Activated T-cell treated with anti-CD3 and anti-CD28 coated beads, Interleukin-2, amount 50 U/mL, for 24 hours (primary cell): ENCODE measurements around the gene PPP1R10.
A peak's percentile ranks its signal among the peaks of the same experiment; 100 is the strongest.
"Not testable (repeated sequence)": the region's sequence is repeated elsewhere in the genome, so short reads cannot be mapped to it uniquely, and the experiment has no call there.

Experiments used
- DNase-seq: peaks from one replicate; pipeline ENCODE4 v3.0.0-alpha.2; 2020
- H3K27ac Mint-ChIP-seq: 2 replicates; pipeline ENCODE4 v1.8.0; 2020; ENCODE audit warnings: mild to moderate bottlenecking, mixed read lengths
- H3K27me3 Mint-ChIP-seq: 2 replicates; pipeline ENCODE4 v1.8.0; 2020; ENCODE audit warnings: mixed read lengths
- H3K36me3 Mint-ChIP-seq: 2 replicates; pipeline ENCODE4 v1.8.0; 2020; ENCODE audit warnings: low read depth, mixed read lengths
- H3K4me1 Mint-ChIP-seq: 2 replicates; pipeline ENCODE4 v1.8.0; 2020; ENCODE audit warnings: low read depth, mixed read lengths
- H3K4me3 Mint-ChIP-seq: 2 replicates; pipeline ENCODE4 v1.8.0; 2020; ENCODE audit warnings: mild to moderate bottlenecking, moderate library complexity, mixed read lengths
- H3K9me3 Mint-ChIP-seq: 2 replicates; pipeline ENCODE4 v1.8.0; 2020; ENCODE audit warnings: mixed read lengths

PPP1R10 gene

GRCh38 chr6:30613251-30614043 is 3.6 kb downstream of the PPP1R10 start:
- Mint-ChIP-seq H3K4me3 (peak overlapping the region; percentile 93), H3K36me3 (peaks cover 96% of the 10 kb centered on the region), H3K4me1 (peaks cover 64% of the 10 kb centered on the region)

DNA sequence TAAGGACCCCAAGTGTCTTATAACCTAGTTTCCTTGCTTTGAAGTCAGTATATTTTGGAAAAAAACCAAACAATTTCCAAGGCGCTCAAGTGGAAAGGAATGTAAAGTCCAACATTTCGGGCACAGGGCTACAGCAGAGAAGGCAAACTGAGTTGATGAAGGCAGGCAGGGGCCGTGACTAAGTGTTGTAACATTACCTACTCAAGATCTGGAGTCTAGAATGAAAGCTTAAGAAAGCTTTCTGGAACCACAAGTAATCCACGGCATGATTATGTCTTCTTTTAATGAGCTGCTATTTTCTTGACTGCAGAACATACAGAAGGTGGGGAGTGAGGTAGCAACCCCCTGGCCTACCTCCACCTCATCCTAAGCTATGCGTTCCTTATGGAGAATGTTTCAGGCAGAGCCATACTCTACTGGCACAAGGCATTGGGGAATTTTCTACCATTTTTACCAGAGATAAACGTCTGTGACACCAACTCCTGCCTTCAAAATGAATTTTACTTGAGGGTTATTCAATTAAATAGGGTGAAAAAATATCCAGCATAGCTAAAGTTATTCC is 4.3 kb downstream of the PPP1R10 start:
- H3K36me3 Mint-ChIP-seq: peaks cover 97% of the 10 kb centered on the region
- no peak for DNase-seq
- H3K4me3 Mint-ChIP-seq: peak overlapping the region; percentile 93
- no peaks in the 10 kb centered on the region for H3K27me3 Mint-ChIP-seq
- peak overlapping the region; percentile 99 for H3K27ac Mint-ChIP-seq
- H3K9me3 Mint-ChIP-seq: no peaks in the 10 kb centered on the region
- H3K4me1 Mint-ChIP-seq: peaks cover 65% of the 10 kb centered on the region

More at GRCh38 chr6:30613251-30614043, 3.6 kb downstream of the PPP1R10 start:
- Mint-ChIP-seq H3K9me3 (no peaks in the 10 kb centered on the region), H3K27me3 (no peaks in the 10 kb centered on the region), H3K27ac (peak overlapping the region; percentile 99)
- no peak for DNase-seq

GRCh38 chr6:30612213-30612612 is 4.8 kb downstream of the PPP1R10 start:
- peaks cover 70% of the 10 kb centered on the region for H3K4me1 Mint-ChIP-seq
- peak overlapping the region; percentile 80 for H3K27ac Mint-ChIP-seq
- H3K4me3 Mint-ChIP-seq: no peak overlapping the region
- no peak for DNase-seq
- peaks cover 99% of the 10 kb centered on the region for H3K36me3 Mint-ChIP-seq
- H3K9me3 Mint-ChIP-seq: no peaks in the 10 kb centered on the region
- no peaks in the 10 kb centered on the region for H3K27me3 Mint-ChIP-seq

DNA sequence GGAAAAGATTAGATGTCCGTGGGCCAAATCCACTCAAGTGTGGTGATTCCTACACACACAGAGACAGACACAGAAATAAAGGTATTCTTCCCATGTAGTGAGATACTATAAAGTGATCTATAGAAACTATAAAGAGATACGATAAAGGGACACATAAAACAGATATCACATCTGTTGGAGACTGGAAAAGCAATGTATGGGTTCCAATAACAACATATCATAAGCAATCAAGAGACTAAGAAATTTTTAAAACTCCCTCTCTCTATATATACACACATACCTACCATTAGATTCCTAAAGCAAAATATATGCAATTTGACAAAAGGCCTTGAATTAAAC is 5.2 kb downstream of the PPP1R10 start:
- Mint-ChIP-seq H3K27me3 (no peaks in the 10 kb centered on the region), H3K4me3 (no peak overlapping the region), H3K4me1 (peaks cover 70% of the 10 kb centered on the region), H3K36me3 (peaks cover 98% of the 10 kb centered on the region), H3K9me3 (no peaks in the 10 kb centered on the region), H3K27ac (peak overlapping the region; percentile 80)
- DNase-seq: no peak

DNA sequence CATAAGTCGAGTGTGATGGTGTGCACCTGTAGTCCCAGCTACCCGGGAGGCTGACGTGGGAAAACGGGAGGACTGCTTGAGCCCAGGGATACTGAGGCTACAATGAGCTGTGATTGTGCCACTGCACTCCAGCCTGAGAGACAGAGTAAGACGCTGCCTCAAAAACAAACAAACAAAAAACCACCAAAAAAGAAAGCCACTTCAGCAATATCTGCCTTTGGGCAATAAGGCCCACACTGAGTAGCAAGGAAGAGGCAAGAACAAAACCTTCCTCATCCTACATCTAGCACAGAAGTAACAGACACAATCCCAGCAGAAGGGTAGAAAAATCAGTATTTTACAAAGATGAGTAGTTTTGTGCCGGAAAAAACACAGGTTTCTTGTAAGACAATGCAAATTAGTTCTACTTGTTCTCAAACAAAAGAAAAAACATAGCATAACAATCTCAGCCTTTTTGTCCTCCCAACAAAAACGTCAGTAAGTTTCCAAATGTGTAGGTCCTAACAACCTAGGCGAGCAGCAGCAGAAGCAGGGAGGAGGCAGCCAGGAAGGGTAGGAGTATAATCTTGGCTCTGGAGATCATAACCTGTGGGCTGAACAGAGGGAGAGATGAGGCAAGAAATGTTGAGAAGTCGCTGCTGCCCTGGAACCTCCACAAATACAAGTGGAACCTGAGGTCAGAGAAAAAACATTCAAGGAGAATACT is 5.7 kb downstream of the PPP1R10 start:
- peak overlapping the region; percentile 80 for H3K27ac Mint-ChIP-seq
- peaks cover 98% of the 10 kb centered on the region for H3K36me3 Mint-ChIP-seq
- peaks cover 73% of the 10 kb centered on the region for H3K4me1 Mint-ChIP-seq
- no peaks in the 10 kb centered on the region for H3K27me3 Mint-ChIP-seq
- no peaks in the 10 kb centered on the region for H3K9me3 Mint-ChIP-seq
- DNase-seq: no peak
- no peak overlapping the region for H3K4me3 Mint-ChIP-seq

- Mint-ChIP-seq H3K36me3 (peaks cover 98% of the 10 kb centered on the region), H3K9me3 (no peaks in the 10 kb centered on the region), H3K4me1 (peaks cover 77% of the 10 kb centered on the region), H3K4me3 (no peak overlapping the region), H3K27ac (peak overlapping the region; percentile 80), H3K27me3 (no peaks in the 10 kb centered on the region)
- DNase-seq: no peak
These were observed 7.0 kb downstream of the PPP1R10 start for GRCh38 chr6:30610065-30610464.

GRCh38 chr6:30603961-30604360 is 13.1 kb downstream of the PPP1R10 start:
- peaks cover 33% of the 10 kb centered on the region for H3K4me1 Mint-ChIP-seq
- H3K27me3 Mint-ChIP-seq: no peaks in the 10 kb centered on the region
- H3K4me3 Mint-ChIP-seq: no peak overlapping the region
- H3K36me3 Mint-ChIP-seq: peaks cover 99% of the 10 kb centered on the region
- H3K9me3 Mint-ChIP-seq: no peaks in the 10 kb centered on the region
- DNase-seq: no peak
- peak overlapping the region; percentile 50 for H3K27ac Mint-ChIP-seq

GRCh38 chr6:30601815-30602641 is 15.0 kb downstream of the PPP1R10 start:
- Mint-ChIP-seq H3K4me1 (peaks cover 29% of the 10 kb centered on the region), H3K27me3 (no peaks in the 10 kb centered on the region), H3K27ac (peak overlapping the region; percentile 78), H3K36me3 (peaks cover 95% of the 10 kb centered on the region), H3K4me3 (no peak overlapping the region), H3K9me3 (no peaks in the 10 kb centered on the region)
- no peak for DNase-seq

DNA sequence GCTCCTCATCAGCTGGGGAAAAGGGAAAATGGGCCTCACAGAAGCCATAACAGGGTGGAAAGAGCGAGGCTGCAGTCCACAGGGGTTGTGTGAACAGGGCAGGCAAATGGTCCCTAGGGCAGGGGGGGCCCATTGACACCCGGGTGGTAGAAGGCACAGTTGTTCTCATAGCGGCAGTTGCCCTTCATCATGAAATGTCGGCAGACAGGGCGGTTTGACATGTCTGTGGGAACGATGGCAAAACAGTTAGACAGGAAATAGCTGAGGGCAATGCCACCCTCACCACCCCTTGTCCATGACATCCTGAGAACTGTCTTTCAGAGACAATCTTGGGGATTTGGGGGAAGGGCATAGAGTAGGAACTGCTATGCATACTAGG is 15.6 kb downstream of the PPP1R10 start:
- DNase-seq: no peak
- H3K36me3 Mint-ChIP-seq: peaks cover 95% of the 10 kb centered on the region
- no peak overlapping the region for H3K4me3 Mint-ChIP-seq
- peaks cover 27% of the 10 kb centered on the region for H3K4me1 Mint-ChIP-seq
- no peaks in the 10 kb centered on the region for H3K9me3 Mint-ChIP-seq
- no peaks in the 10 kb centered on the region for H3K27me3 Mint-ChIP-seq
- peak overlapping the region; percentile 78 for H3K27ac Mint-ChIP-seq

DNA sequence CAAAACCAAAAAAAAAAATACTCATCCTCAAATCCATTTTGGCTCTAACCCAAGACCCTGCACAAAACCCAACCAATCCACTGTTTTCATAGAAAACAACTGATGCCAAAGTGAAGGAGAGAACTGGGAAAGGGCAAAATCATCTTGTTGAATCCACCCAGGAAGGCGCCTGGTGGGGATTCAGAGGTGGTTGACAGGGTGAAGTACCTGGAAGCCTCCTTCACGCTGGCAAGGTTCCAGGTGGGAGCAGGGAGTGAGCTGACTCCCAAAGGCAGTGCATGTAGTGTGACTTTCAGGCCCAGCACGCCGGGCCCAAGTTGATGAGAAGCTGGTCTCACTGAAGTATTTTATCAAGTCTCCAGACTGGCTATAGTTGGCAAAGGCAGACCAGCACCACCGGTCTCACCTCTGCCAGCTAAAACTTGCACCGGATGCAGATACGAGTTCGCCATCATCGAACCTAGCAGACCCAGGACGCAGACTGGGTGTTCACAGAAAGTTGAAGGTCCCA is 16.5 kb downstream of the PPP1R10 start:
- Mint-ChIP-seq H3K27ac (peak overlapping the region; percentile 57), H3K27me3 (no peaks in the 10 kb centered on the region), H3K9me3 (no peaks in the 10 kb centered on the region), H3K36me3 (peaks cover 88% of the 10 kb centered on the region), H3K4me3 (no peak overlapping the region), H3K4me1 (peaks cover 21% of the 10 kb centered on the region)
- DNase-seq: no peak

- H3K36me3 Mint-ChIP-seq: peaks cover 88% of the 10 kb centered on the region
- DNase-seq: no peak
- H3K4me1 Mint-ChIP-seq: peaks cover 23% of the 10 kb centered on the region
- peak overlapping the region; percentile 57 for H3K27ac Mint-ChIP-seq
- no peaks in the 10 kb centered on the region for H3K27me3 Mint-ChIP-seq
- H3K9me3 Mint-ChIP-seq: no peaks in the 10 kb centered on the region
- no peak overlapping the region for H3K4me3 Mint-ChIP-seq
These were observed 17.3 kb downstream of the PPP1R10 start for GRCh38 chr6:30599625-30600324.

GRCh38 chr6:30598912-30599624 is 18.0 kb downstream of the PPP1R10 start:
- no peak for DNase-seq
- no peaks in the 10 kb centered on the region for H3K27me3 Mint-ChIP-seq
- no peak overlapping the region for H3K4me3 Mint-ChIP-seq
- no peaks in the 10 kb centered on the region for H3K9me3 Mint-ChIP-seq
- H3K36me3 Mint-ChIP-seq: peaks cover 88% of the 10 kb centered on the region
- H3K27ac Mint-ChIP-seq: peak overlapping the region; percentile 67
- H3K4me1 Mint-ChIP-seq: peaks cover 20% of the 10 kb centered on the region

DNA sequence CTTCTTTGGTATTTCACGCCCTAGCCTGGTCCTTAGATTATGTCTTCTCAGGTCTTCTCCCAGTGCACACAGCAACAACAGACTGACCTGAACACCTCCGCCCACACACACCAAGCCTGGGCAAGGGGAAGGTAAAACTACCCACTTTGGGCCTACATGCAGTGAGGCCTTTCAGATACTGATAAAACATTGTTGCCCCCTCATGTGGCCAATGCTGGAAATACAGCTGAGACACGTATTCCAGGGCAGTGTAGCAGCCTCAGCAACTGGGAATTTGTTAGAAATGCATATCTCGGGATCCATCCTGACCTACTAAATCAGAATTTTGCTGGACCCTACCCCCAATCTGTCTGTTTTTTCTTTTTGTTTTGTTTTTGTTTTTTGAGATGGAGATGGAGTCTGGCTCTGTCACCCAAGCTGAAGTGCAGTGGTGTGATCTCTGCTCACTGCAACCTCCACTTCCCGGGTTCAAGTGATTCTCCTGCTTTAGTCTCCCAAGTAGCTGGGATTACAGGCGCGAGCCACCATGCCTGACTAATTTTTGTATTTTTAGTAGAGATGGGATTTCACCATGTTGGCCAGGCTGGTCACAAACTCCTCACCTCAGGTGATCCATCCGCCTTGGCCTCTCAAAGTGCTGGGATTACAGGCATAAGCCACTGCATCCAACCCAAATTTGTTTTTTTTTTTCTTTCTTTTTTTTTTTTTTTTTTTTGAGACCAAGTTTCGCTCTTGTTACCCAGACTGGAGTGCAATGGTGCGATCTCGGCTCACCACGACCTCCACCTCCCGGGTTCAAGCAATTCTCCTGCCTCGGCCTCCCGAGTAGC is 19.5 kb downstream of the PPP1R10 start:
- not testable (repeated sequence) for H3K4me3 Mint-ChIP-seq, H3K27me3 Mint-ChIP-seq, H3K9me3 Mint-ChIP-seq
- peaks cover 86% of the 10 kb centered on the region for H3K36me3 Mint-ChIP-seq
- H3K4me1 Mint-ChIP-seq: peaks cover 11% of the 10 kb centered on the region
- peak overlapping the region; percentile 68 for H3K27ac Mint-ChIP-seq
- peak; percentile 81 for DNase-seq
